ENCODE measurements around the gene CLDN14. TPM values are rescaled to one million over a fixed set of nuclear protein-coding genes. Genes with fewer than 3 reads are reported as not detected.

Gene CLDN14
- total RNA-seq, 1 donor from 2014 or later = not detected

- H3K27me3 Mint-ChIP-seq (ENCODE audit: unreplicated experiment) = no peaks in the 10 kb centered on the region
- H3K27ac Mint-ChIP-seq (ENCODE audit: unreplicated experiment) = no peak overlapping the region
- H3K4me1 Mint-ChIP-seq (ENCODE audit: low read depth, unreplicated experiment) = peaks cover 4% of the 10 kb centered on the region
- no peak for TF ChIP-seq CTCF (IDR thresholded peaks at IDR 0.05; ENCODE audit: partially characterized antibody, unreplicated experiment)
- no peaks in the 10 kb centered on the region for H3K36me3 Mint-ChIP-seq (ENCODE audit: unreplicated experiment)
- no peak overlapping the region for H3K4me3 Mint-ChIP-seq (ENCODE audit: unreplicated experiment)
- no peak for DNase-seq
- peaks cover 1% of the 10 kb centered on the region for H3K9me3 Mint-ChIP-seq (ENCODE audit: unreplicated experiment)
Observed at GRCh38 chr21:36412916-36413315, 67.0 kb downstream of the CLDN14 start.

DNA sequence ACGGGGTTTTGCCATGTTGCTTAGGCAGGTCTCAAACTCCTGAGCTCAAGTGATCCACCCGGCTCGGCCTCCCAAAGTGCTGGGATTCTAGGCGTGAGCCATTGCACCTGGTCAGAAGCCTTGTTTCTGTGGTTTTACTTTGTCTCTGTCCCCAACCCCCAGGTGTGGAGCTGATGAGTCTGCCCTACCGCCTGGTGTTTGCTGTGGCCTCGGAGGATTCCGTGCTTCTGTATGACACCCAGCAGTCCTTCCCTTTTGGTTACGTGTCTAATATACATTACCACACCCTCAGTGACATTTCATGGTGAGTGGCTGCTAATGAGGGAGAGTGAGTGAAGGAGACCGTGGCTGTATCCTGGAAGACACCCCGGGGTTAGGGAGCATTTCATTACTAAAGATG is 68.6 kb downstream of the CLDN14 start:
- no peak overlapping the region for H3K4me3 Mint-ChIP-seq (ENCODE audit: unreplicated experiment)
- no peak overlapping the region for H3K27ac Mint-ChIP-seq (ENCODE audit: unreplicated experiment)
- no peak for TF ChIP-seq CTCF (IDR thresholded peaks at IDR 0.05; ENCODE audit: partially characterized antibody, unreplicated experiment)
- H3K9me3 Mint-ChIP-seq (ENCODE audit: unreplicated experiment) = peaks cover 1% of the 10 kb centered on the region
- no peaks in the 10 kb centered on the region for H3K36me3 Mint-ChIP-seq (ENCODE audit: unreplicated experiment)
- no peak for DNase-seq
- no peaks in the 10 kb centered on the region for H3K27me3 Mint-ChIP-seq (ENCODE audit: unreplicated experiment)
- H3K4me1 Mint-ChIP-seq (ENCODE audit: low read depth, unreplicated experiment) = peaks cover 4% of the 10 kb centered on the region

Other genes starting within 250 kb of the CLDN14 start
- 34.7 TPM for gene MORC3, start 159.9 kb downstream of the CLDN14 start, total RNA-seq (ENCODE audit: unreplicated experiment)
- gene CHAF1B, start 94.7 kb downstream of the CLDN14 start, total RNA-seq (ENCODE audit: unreplicated experiment) = 2.0 TPM
- 4.8 TPM for gene SIM2, start 219.0 kb upstream of the CLDN14 start, total RNA-seq (ENCODE audit: unreplicated experiment)